Lower leg skin (tissue), 4 donors: Measurements from ENCODE around the gene MVB12B. TPM values are rescaled to one million over a fixed set of nuclear protein-coding genes. Genes with fewer than 3 reads are reported as not detected.

Experiments
- DNase-seq, 2 donors: peaks; one replicate each; pipeline ENCODE4 v3.0.0-alpha.2; 2019; ENCODE audit warnings: low spot score in 2 of 2
- H3K4me3 ChIP-seq: fragments of 200-600 bp; sonication (generic); 2 replicates; pipeline ENCODE4 v1.5.1; 2017; ENCODE audit warnings: mild to moderate bottlenecking, low read depth; ENCODE audit not compliant: poor library complexity, severe bottlenecking
- CTCF ChIP-seq, 3 donors: fragments of 450-650 bp; IDR thresholded peaks; one replicate each; pipeline ENCODE4 v1.5.1; 2016; ENCODE audit warnings: antibody characterized with exemption in 3 of 3, mild to moderate bottlenecking in 3 of 3, moderate library complexity in 2 of 3
- POLR2A ChIP-seq, 2 donors: fragments of 450-650 bp; IDR thresholded peaks; one replicate each; pipeline ENCODE4 v1.6.1; 2016 to 2017; ENCODE audit warnings: antibody characterized with exemption in 2 of 2, mild to moderate bottlenecking in 1 of 2, moderate library complexity in 1 of 2
- WGBS, 2 donors: methylation state at CpG; one replicate each; pipeline ENCODE4 v1.1.5; 2018; 5-methylcytosine and 5-hydroxymethylcytosine counted together
- intact Hi-C: fragments of 100-400 bp; cut with DNase I; formaldehyde crosslinking; loops from one replicate; pipeline ENCODE4 v1.15.0; 2023; ENCODE audit warnings: low total_unique reads
- total RNA-seq, 4 donors: library from RNA; depleted of rRNA; stranded (reverse); fragments of >200 nt; gene quantifications; one replicate each; pipeline ENCODE4 v1.1.0, GENCODE V29; 2016

MVB12B gene
- total RNA-seq, 4 donors from 2014 or later: 8.6 to 12.5 (median 10.9) TPM

- 7 to 8% methylated on average over 46 of the region's 46 CpGs for WGBS, 2 donors
- TF ChIP-seq CTCF (IDR thresholded peaks at IDR 0.05) (peak in 1 of 3 donors; percentile 78), POLR2A (IDR thresholded peaks at IDR 0.05) (no peak)
- intact Hi-C loops: loop anchor here (1.0 to 10.0 kb wide), 2 partner anchors 17 to 104 kb away; no protein-coding TSS in a partner anchor
- H3K4me3 ChIP-seq: no peak overlapping the region
- no peak for DNase-seq
Observed at GRCh38 chr9:126499005-126499910, 172.6 kb downstream of the MVB12B start.

- TF ChIP-seq CTCF (IDR thresholded peaks at IDR 0.05) (no peak), POLR2A (IDR thresholded peaks at IDR 0.05) (no peak)
- intact Hi-C loops: loop anchor here (1.0 to 10.0 kb wide), 4 partner anchors 16 to 281 kb away; no protein-coding TSS in a partner anchor
- 75 to 78% methylated on average over 10 to 13 of the region's 20 CpGs for WGBS, 2 donors
- no peak overlapping the region for H3K4me3 ChIP-seq
- DNase-seq: no peak
Observed at GRCh38 chr9:126499911-126500599, 173.4 kb downstream of the MVB12B start.

- DNase-seq: peak; percentile 47 to 95
- intact Hi-C loops: loop anchor here (2.0 kb wide), 2 partner anchors 58 to 280 kb away; no protein-coding TSS in a partner anchor
Observed at GRCh38 chr9:126500600-126501382, 174.2 kb downstream of the MVB12B start.

GRCh38 chr9:126501383-126502331, 175.0 kb downstream of the MVB12B start:
- WGBS, 2 donors: 92 to 95% methylated on average over 6 to 21 of the region's 22 CpGs
- intact Hi-C loops: loop anchor here (2.0 kb wide), 2 partner anchors 57 to 279 kb away; no protein-coding TSS in a partner anchor
- no peak overlapping the region for H3K4me3 ChIP-seq
- TF ChIP-seq POLR2A (IDR thresholded peaks at IDR 0.05) (no peak), CTCF (IDR thresholded peaks at IDR 0.05) (no peak)
- no peak for DNase-seq

More at GRCh38 chr9:126500600-126501382, 174.2 kb downstream of the MVB12B start:
- WGBS, 2 donors: 34 to 49% methylated on average over 27 to 36 of the region's 37 CpGs
- peak in 2 of 3 donors; percentile 3 to 63 for TF ChIP-seq CTCF (IDR thresholded peaks at IDR 0.05)
- TF ChIP-seq POLR2A (IDR thresholded peaks at IDR 0.05): no peak
- H3K4me3 ChIP-seq: no peak overlapping the region
